PC-9 (cell line): Measurements from ENCODE around the gene RADIL. TPM values are rescaled to one million over a fixed set of nuclear protein-coding genes. Genes with fewer than 3 reads are reported as not detected.

Experiments used
- BruUV-seq: library from RNA; stranded (reverse); fragments of 400-500 nt; replicated peaks from 2 replicates; lab custom pipeline; 2021; lab: Mats Ljungman, UMichigan
- CTCF ChIA-PET: fragments of 300-600 bp; sonication (Branson Sonifier 250); formaldehyde crosslinking; loops from one replicate; lab custom pipeline; 2022; ENCODE audit warnings: antibody characterized with exemption; lab: Charles Lee
- POLR2A ChIA-PET: fragments of 300-600 bp; sonication (Branson Sonifier 250); formaldehyde crosslinking; loops from one replicate; lab custom pipeline; 2022; ENCODE audit warnings: antibody characterized with exemption; ENCODE audit not compliant: unreplicated experiment; lab: Charles Lee
- DNase-seq, 2 experiments: peaks; one replicate each; pipeline versions ENCODE4 v3.0.0 to v3.0.0-alpha.2; 2015 to 2022; ENCODE audit warnings: mixed read lengths in 1 of 2
- H2AFZ ChIP-seq: fragments of 200-600 bp; sonication (generic); 2 replicates; pipeline ENCODE4 v1.8.1; 2017; ENCODE audit warnings: antibody characterized with exemption
- H3F3A ChIP-seq: fragments of 200-600 bp; sonication (generic); 2 replicates; pipeline ENCODE4 v1.8.1; 2017; ENCODE audit warnings: antibody characterized with exemption, mild to moderate bottlenecking, low read depth; ENCODE audit not compliant: insufficient read depth
- H3K27ac ChIP-seq: fragments of 200-600 bp; sonication (generic); 2 replicates; pipeline ENCODE4 v1.6.1; 2016; ENCODE audit warnings: mixed run types
- H3K27me3 ChIP-seq: fragments of 200-600 bp; sonication (generic); 2 replicates; pipeline ENCODE4 v1.6.1; 2016; ENCODE audit warnings: low read depth, mixed run types; ENCODE audit not compliant: insufficient read depth
- H3K36me3 ChIP-seq: fragments of 200-600 bp; sonication (generic); 2 replicates; pipeline ENCODE4 v1.6.1; 2016; ENCODE audit warnings: low read depth, mixed run types
- H3K4me1 ChIP-seq: fragments of 200-600 bp; sonication (generic); replicated peaks from 2 replicates; pipeline ENCODE4 v1.6.1; 2016; ENCODE audit warnings: mixed run types; ENCODE audit not compliant: insufficient read depth
- H3K4me2 ChIP-seq: fragments of 200-600 bp; sonication (generic); 2 replicates; pipeline ENCODE4 v1.6.1; 2017; ENCODE audit warnings: mixed run types
- H3K4me3 ChIP-seq: fragments of 200-600 bp; sonication (generic); 2 replicates; pipeline ENCODE4 v1.6.1; 2016; ENCODE audit warnings: mixed run types
- H3K79me2 ChIP-seq: fragments of 200-600 bp; sonication (generic); 2 replicates; pipeline ENCODE4 v1.6.1; 2017; ENCODE audit warnings: low read depth, mixed run types
- H3K9me2 ChIP-seq: fragments of 200-600 bp; sonication (generic); 2 replicates; pipeline ENCODE4 v1.8.1; 2017; ENCODE audit warnings: mild to moderate bottlenecking; ENCODE audit not compliant: insufficient read depth
- H3K9me3 ChIP-seq: fragments of 200-600 bp; sonication (generic); 2 replicates; pipeline ENCODE4 v1.8.1; 2016; ENCODE audit warnings: low read depth; ENCODE audit not compliant: insufficient read depth
- H4K20me1 ChIP-seq: fragments of 200-600 bp; sonication (generic); 2 replicates; pipeline ENCODE4 v1.8.1; 2017; ENCODE audit not compliant: insufficient read depth
- EZH2 ChIP-seq: fragments of 200-600 bp; sonication (generic); IDR thresholded peaks from 2 replicates; pipeline ENCODE4 v1.8.0; 2017; ENCODE audit warnings: antibody characterized with exemption, low read depth
- intact Hi-C: fragments of 100-400 bp; cut with micrococcal nuclease; formaldehyde crosslinking; loops from one replicate; pipeline ENCODE4 v1.10.0; 2022; ENCODE audit not compliant: unreplicated experiment
- total RNA-seq: library from RNA; stranded (reverse); gene quantifications from 2 replicates; pipeline ENCODE4 v1.2.3, GENCODE V29; 2021
- TF ChIP-seq, protein P1 (sequence below): fragments of 200-600 bp; sonication (generic); conservative IDR thresholded peaks from 2 replicates; pipeline ENCODE4 v1.6.1; 2017; ENCODE audit warnings: mixed run types, antibody characterized with exemption, mild to moderate bottlenecking, moderate library complexity

RADIL gene
- total RNA-seq, 1 experiment from 2014 or later: 0.35 TPM

DNA sequence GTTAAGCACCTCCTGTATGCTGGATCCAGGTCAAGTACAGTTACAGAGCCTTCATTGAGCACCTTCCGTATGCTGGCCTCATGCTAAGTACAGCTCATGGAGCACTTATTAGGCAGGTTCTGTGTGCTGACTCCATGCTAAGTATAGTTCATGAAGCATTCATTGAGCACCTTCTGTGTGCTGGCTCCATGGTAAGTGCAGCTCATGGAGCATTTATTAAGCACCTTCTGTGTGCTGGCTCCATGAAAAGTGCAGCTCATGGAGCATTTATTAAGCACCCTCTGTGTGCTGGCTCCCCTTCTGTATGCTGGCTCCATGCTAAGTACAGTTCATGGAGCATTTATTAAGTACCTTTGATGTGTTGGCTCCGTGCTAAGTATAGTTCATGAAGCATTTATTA lies 44.9 kb upstream of the RADIL start:
- Histone ChIP-seq H4K20me1 (no peaks in the 10 kb centered on the region), H3K4me3 (no peak overlapping the region), H3F3A (no peaks in the 10 kb centered on the region), H3K4me2 (no peak overlapping the region), H3K27me3 (peaks cover 62% of the 10 kb centered on the region), H2AFZ (no peak overlapping the region), H3K4me1 (no peaks in the 10 kb centered on the region), H3K36me3 (no peaks in the 10 kb centered on the region), H3K9me2 (no peaks in the 10 kb centered on the region), H3K79me2 (no peaks in the 10 kb centered on the region), H3K27ac (no peak overlapping the region), H3K9me3 (no peaks in the 10 kb centered on the region)
- DNase-seq: no peak
- no peak for TF ChIP-seq EZH2
- TF ChIP-seq, protein P1, sequence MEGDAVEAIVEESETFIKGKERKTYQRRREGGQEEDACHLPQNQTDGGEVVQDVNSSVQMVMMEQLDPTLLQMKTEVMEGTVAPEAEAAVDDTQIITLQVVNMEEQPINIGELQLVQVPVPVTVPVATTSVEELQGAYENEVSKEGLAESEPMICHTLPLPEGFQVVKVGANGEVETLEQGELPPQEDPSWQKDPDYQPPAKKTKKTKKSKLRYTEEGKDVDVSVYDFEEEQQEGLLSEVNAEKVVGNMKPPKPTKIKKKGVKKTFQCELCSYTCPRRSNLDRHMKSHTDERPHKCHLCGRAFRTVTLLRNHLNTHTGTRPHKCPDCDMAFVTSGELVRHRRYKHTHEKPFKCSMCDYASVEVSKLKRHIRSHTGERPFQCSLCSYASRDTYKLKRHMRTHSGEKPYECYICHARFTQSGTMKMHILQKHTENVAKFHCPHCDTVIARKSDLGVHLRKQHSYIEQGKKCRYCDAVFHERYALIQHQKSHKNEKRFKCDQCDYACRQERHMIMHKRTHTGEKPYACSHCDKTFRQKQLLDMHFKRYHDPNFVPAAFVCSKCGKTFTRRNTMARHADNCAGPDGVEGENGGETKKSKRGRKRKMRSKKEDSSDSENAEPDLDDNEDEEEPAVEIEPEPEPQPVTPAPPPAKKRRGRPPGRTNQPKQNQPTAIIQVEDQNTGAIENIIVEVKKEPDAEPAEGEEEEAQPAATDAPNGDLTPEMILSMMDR: no peak
- intact Hi-C loops: no loop called here
- no TSS peak for BruUV-seq
- POLR2A ChIA-PET: no interaction called here
- CTCF ChIA-PET: no interaction called here

DNA sequence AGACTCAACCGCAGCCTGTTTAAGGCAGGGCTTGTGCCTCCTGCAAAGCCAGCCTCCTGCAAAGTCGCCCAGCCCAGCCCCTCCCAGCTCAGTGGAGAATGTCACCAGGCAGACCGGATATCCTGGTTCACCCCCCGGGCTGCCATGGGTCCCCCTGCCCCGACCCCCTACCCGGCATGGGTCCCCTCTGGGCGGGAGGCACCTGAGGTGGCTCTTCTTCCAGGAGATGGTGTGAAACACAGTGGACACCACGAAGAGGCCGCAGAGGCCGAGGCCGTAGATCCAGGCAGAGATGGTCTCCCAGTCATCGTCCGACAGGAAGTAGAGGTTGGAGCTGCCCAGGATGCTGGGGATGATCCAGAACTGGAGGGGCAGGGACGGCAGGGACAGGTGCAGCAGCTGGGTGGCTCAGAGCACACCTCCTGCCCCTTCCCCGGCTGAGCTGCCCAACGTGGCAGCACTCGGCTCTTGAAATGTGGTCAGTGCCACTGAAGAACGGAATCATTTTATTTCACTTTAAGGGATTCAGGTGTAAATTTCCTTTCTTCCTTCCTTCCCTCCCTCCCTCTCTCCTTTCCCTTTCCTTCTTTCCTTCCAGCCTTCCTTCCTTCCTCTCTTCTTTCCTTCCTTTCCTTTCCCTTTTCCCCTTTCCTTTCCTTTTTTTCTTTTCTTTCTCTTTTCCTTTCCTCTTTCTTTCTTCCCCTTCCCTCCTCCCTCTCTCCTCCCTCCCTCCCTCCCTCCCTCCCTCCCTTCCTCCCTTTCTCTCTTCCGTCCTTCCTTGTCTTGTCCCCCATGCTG lies 36.7 kb upstream of the RADIL start:
- Histone ChIP-seq H3F3A (no peaks in the 10 kb centered on the region), H2AFZ (no peak overlapping the region), H3K9me3 (peaks cover 7% of the 10 kb centered on the region; the same call in 1 of the 2 replicates), H3K4me2 (no peak overlapping the region), H3K27ac (no peak overlapping the region), H3K4me3 (no peak overlapping the region), H3K9me2 (no peaks in the 10 kb centered on the region), H4K20me1 (no peaks in the 10 kb centered on the region), H3K79me2 (no peaks in the 10 kb centered on the region), H3K36me3 (no peaks in the 10 kb centered on the region), H3K4me1 (no peaks in the 10 kb centered on the region), H3K27me3 (peaks cover 82% of the 10 kb centered on the region)
- intact Hi-C loops: no loop called here
- no TSS peak for BruUV-seq
- POLR2A ChIA-PET: no interaction called here
- CTCF ChIA-PET: no interaction called here
- no peak for DNase-seq
- no peak for TF ChIP-seq EZH2
- TF ChIP-seq, protein P1: no peak

DNA sequence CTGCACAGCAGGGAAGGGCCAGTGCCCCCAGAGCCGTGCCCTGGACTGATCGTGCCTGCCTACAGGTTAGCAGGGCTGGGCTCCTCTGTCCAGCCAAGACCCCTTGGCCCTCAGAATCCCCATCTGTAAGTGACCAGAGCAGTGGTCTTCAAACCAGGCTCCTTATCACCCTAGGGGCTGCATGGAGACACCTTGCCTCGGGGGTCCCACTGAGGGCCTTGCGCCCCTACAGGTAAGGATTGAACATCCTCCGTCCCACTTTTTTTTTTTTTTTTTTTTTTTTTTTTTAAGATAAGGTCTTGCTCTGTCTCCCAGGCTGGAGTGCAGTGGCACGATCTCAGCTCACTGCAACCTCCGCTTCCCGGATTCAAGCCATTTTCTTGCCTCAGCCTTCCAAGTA lies 32.6 kb upstream of the RADIL start:
- H3K4me2 ChIP-seq: no peak overlapping the region
- no peak overlapping the region for H3K27ac ChIP-seq
- no peaks in the 10 kb centered on the region for H3K79me2 ChIP-seq
- H4K20me1 ChIP-seq: no peaks in the 10 kb centered on the region
- no peaks in the 10 kb centered on the region for H3K9me2 ChIP-seq
- no peaks in the 10 kb centered on the region for H3K36me3 ChIP-seq
- H3F3A ChIP-seq: no peaks in the 10 kb centered on the region
- TF ChIP-seq, protein P1: no peak
- no peak for TF ChIP-seq EZH2
- ChIA-PET POLR2A (no interaction called here), CTCF (no interaction called here)
- H3K4me1 ChIP-seq: no peaks in the 10 kb centered on the region
- no peak overlapping the region for H3K4me3 ChIP-seq
- BruUV-seq: no TSS peak
- intact Hi-C loops: no loop called here
- peaks cover 7% of the 10 kb centered on the region; the same call in 1 of the 2 replicates for H3K9me3 ChIP-seq
- no peak overlapping the region for H2AFZ ChIP-seq
- no peak for DNase-seq
- peaks cover 61% of the 10 kb centered on the region for H3K27me3 ChIP-seq
